GM10847 (cell line): ENCODE results near the gene RTP5.

Experiments
- POLR2A ChIP-seq: IDR thresholded peaks from 2 replicates; pipeline ENCODE4 v1.6.1; 2011; ENCODE audit not compliant: insufficient read length; ENCODE audit errors: extremely low read depth

RTP5 gene

GRCh38 chr2:241898463-241899270 is 29.1 kb downstream of the RTP5 start:
- TF ChIP-seq POLR2A: no peak

GRCh38 chr2:241900251-241901017 is 30.9 kb downstream of the RTP5 start:
- no peak for TF ChIP-seq POLR2A

DNA sequence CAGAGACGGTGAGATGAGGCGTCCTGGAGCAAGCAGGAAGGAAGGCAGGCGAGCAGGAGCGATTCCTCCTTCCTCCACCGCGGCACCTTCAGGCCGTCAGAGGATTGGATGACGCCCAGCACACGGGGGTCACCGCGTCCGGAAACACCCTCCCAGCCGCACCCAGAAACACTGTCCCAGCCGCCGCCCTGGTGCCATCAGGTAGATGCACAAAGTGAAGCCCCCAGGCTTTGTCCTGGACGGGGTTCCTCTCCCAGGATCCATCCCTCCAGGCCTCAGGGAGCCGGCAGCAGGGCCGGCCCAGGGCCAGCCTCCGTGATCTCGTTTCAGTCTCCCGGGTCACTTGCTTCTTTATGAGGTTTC is 31.5 kb downstream of the RTP5 start:
- TF ChIP-seq POLR2A: no peak

DNA sequence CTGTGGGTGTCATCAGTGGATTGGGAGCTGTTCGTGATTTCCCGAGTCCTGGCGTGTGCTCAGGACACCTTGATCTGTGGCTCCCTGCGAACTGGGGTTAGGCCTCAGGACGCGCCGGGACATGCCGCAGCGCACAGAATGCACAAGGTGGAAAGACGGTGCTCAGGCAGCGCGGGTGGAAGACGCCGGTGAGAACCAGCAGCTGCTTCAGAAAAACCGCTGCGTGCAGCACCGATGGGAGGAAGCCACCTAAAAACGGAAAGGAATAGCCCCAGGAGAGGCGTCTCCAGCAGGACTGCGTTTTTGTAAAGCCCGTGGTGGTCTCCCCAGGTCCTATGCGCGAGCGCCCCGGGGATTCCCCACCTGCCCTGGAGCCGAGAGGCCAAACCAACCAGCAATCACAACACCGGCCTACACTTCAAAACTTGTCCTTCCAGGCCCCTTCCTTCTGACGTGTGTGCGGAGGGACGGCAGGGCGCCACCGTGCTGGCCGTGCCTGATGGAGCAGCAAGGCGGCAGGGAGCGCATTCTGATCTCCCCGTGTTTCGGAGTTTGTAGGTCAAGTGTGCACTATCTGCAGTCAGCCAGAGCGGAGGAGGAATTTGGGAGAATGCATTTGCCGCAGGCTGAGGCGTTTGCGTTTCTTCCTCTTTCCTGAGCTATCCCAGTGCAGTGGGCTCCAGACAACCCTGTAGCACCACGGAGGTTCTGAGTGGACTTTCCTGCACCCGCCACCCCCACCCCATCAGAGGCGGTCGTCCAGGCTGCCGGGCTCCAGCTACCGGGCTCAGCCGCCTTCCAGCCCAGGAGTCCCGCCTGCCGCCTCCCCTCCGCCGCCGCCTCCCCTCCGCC is 32.2 kb downstream of the RTP5 start:
- TF ChIP-seq POLR2A: no peak

DNA sequence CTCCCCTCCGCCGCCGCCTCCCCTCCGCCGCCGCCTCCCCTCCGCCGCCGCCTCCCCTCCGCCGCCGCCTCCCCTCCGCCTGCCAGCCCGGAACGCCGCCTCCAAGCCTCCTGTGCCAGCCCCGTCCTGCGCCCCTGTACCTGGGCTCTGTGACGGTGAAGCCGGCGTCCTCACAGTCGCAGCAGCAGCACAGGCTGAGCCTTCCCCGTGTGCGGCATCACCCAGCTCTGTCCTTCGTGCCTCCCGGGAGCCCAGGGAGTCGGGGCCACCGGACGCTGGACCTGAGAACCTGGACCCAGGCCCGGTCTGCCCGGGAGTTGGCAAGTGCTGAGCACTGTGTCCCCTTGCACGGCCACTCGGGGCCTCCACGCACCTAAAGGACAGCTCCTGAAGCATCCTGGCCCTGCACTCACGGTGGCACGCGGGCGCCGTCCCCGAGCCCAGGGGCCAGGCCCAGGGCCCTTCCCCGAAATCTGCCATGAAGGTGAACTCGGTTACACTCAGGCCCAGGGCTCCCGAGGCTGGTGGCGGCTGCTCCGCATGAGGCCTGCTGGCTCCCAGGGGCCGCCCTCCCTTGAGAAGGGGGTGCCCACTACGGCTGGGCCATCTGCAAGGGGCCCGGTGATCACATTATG is 32.9 kb downstream of the RTP5 start:
- TF ChIP-seq POLR2A: no peak

DNA sequence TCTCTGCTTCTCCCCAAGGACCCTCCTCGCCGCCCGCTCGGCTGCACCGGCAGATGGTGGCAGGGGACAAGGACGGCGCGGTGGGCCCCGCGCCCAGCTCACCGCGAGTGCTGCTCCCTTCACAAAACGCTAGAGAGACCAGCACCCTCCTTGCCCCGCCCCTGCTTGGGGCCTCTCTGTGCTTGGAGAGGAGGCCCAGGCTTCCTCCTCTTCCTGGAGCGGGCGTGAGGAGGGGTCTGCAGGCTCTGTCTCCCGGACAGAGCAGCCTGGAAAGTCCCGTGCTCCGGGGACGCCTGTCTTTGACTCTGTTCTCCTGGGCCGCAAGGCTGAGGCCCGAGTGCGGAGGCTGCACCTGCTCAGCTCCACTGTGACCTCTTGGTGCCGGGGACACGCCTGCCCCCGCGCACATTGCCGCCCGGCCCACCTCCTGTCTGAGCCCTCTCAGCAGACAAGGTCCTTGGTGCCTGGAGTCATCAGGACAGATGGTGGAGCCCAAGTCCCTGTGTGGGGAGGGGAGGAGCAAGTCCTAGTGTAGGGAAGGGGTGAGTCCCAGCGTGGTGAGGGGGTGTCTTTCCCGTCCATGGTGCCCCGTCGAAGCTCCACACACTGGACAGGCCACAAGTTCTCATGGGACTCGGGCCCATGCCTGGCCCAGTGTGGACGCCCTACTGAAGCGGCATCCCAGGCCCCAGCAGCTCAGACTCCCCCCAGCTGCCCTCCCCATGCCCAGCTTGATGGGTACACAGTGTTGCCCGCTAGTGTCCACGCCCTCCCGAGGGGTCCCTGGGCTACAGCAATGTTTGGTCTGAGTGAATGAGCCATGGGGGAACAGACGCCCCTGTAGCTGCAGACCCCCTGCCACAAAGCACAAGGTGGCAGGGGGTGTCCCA is 33.8 kb downstream of the RTP5 start:
- no peak for TF ChIP-seq POLR2A

- TF ChIP-seq POLR2A: no peak
Measured at GRCh38 chr2:241904011-241904718, 34.6 kb downstream of the RTP5 start.

DNA sequence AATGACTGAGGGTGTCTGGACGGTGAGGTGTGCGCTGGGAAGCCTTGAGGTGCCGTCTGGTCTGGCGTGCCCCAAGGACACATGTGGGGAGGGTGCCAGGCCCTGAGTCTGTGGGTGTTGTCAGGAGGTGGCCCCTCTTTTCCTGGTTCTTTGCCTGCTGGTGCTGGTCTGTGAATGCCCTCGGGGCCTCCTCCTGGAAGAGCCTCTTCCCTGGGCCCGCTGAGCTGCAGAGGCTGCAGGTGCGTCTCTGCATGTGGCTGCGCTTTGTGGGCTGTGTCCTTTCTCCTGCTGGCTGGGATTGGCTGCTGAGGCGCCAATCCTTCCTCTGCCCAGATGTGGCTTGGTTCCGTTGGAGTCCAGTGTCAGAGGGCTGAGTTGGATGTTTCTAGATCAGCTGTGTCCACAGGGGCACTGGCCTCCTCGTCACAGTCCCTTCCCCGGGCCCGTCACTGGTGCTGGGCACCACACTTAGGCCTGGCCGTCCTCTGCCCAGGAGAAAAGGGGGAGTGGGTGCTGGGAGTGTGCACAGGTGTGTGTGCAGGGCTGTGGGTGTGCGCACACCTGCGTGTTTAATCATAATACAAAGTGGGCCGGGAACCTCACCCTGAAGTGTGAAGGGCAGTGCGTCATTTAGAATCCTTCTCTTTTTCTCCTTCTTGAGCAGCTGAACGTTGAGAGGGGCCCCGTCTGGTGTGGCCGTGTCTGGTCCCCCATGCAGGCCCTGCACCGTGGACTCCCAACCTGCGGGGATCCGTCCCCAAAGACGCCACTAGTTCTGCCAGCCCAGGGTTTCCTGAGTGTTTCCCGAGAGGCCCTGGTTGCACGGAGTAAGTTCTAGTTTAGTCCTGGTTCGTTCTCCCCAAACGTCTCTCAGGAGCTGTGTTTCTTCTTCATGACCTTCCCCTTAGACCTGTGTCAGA is 35.5 kb downstream of the RTP5 start:
- no peak for TF ChIP-seq POLR2A

DNA sequence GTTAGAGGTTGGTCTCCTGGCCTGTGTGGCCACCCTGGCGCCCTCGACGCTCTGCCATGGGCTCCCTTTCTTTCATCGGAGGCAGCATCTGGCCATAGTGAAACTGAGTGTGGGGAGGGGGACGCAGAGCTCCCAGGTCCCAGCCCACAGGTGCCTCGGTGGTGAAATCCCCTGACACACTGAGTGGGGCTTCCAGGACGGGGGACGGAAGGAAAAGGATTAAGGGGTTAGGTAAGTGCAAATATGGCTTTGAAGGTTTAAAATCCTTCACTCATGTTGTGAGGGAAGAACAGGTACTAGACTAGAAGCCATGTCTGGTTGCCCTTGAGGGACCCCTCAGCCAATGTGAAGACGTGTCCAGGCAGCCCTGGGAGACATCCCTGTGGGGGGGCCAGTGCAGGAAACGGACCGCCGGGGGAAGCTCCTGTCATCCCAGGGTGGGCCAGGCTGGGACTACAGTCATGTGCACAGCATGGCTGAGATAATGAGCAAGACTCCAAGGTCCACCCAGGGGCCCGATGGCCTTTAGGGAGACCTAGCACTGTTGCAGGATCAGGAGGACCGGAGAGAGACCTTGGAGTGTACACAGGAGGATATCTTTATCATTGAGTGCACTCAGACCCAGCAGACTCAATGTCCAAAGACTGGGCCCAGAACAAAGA is 36.3 kb downstream of the RTP5 start:
- TF ChIP-seq POLR2A: no peak

GRCh38 chr2:241906826-241907570 is 37.5 kb downstream of the RTP5 start:
- TF ChIP-seq POLR2A: no peak

- TF ChIP-seq POLR2A: no peak
Measured at GRCh38 chr2:241908686-241909420, 39.3 kb downstream of the RTP5 start.
